GM12878 (cell line): ENCODE results near the gene ASTN1. TPM values are rescaled to one million over a fixed set of nuclear protein-coding genes. Genes with fewer than 3 reads are reported as not detected.

Source experiments
- ATAC-seq: fragments of 200-7000 bp; cut with Tn5 transposase; 3 replicates; pipeline ENCODE4 v1.9.1; 2020; ENCODE audit warnings: mild to moderate bottlenecking, moderate library complexity
- BruUV-seq: library from RNA; stranded (reverse); fragments of 400-500 nt; replicated peaks from 2 replicates; lab custom pipeline; 2021; lab: Mats Ljungman, UMichigan
- CTCF ChIA-PET: fragments of 300-600 bp; sonication (Branson Sonifier 250); formaldehyde crosslinking; extraction: SDS; loops from one replicate; lab custom pipeline; 2021; ENCODE audit warnings: inconsistent platforms; lab: Yijun Ruan, JAX
- POLR2A ChIA-PET: fragments of 350-600 bp; formaldehyde crosslinking; extraction: SDS; loops from one replicate; lab custom pipeline; 2021; ENCODE audit warnings: inconsistent platforms; lab: Charles Lee
- RAD21 ChIA-PET: fragments of 300-600 bp; sonication (Branson Sonifier 250); formaldehyde crosslinking; loops from one replicate; lab custom pipeline; 2023; ENCODE audit warnings: antibody characterized with exemption; ENCODE audit not compliant: unreplicated experiment; lab: Charles Lee
- SMC1A ChIA-PET: fragments of 300-600 bp; sonication (Branson Sonifier 250); formaldehyde crosslinking; loops from one replicate; lab custom pipeline; 2023; ENCODE audit not compliant: unreplicated experiment, uncharacterized antibody; lab: Charles Lee
- DNase-seq: peaks from one replicate; pipeline ENCODE4 v3.0.0-alpha.2; 2011; ENCODE audit warnings: low read depth, low spot score
- FAIRE-seq: peaks from 3 replicates; lab custom pipeline; 2011; peaks lifted over from hg19 to GRCh38; lab: Jason Lieb, UNC
- H2AFZ ChIP-seq: 2 replicates; pipeline ENCODE4 v1.6.0; 2011; ENCODE audit warnings: low read depth, low read length, control low read depth; ENCODE audit not compliant: control insufficient read depth
- H3K27ac ChIP-seq: 2 replicates; pipeline ENCODE4 v1.5.1; 2011; ENCODE audit warnings: control low read depth; ENCODE audit not compliant: control insufficient read depth, insufficient read depth
- H3K27me3 ChIP-seq, 2 experiments: replicated peaks in 1 of 2; 2 replicates each; pipeline versions ENCODE4 v1.6.0 to v1.6.1; 2011; ENCODE audit warnings: low read length in 1 of 2; ENCODE audit not compliant: control insufficient read depth in 2 of 2, insufficient read depth in 2 of 2
- H3K36me3 ChIP-seq, 2 experiments: 2 replicates each; pipeline ENCODE4 v1.5.1; 2011; ENCODE audit warnings: low read length in 1 of 2; ENCODE audit not compliant: control insufficient read depth in 2 of 2, insufficient read depth in 2 of 2
- H3K4me1 ChIP-seq: 2 replicates; pipeline ENCODE4 v1.6.1; 2011; ENCODE audit warnings: mild to moderate bottlenecking, low read length, moderate library complexity, mixed read lengths; ENCODE audit not compliant: control insufficient read depth, insufficient read depth
- H3K4me2 ChIP-seq: 2 replicates; pipeline ENCODE4 v1.6.0; 2011; ENCODE audit warnings: control low read depth; ENCODE audit not compliant: control insufficient read depth, insufficient read depth
- H3K4me3 ChIP-seq: fragments of 200-600 bp; sonication (generic); 2 replicates; pipeline ENCODE4 v1.5.1; 2016
- H3K79me2 ChIP-seq: 2 replicates; pipeline ENCODE4 v1.6.0; 2011; ENCODE audit warnings: low read length; ENCODE audit not compliant: control insufficient read depth, insufficient read depth
- H3K9ac ChIP-seq: 2 replicates; pipeline ENCODE4 v1.8.0; 2011; ENCODE audit warnings: low read length, control low read depth, mixed read lengths; ENCODE audit not compliant: control insufficient read depth, insufficient read depth
- H3K9me3 ChIP-seq: replicated peaks from 3 replicates; pipeline ENCODE4 v1.5.1; 2011; ENCODE audit warnings: mild to moderate bottlenecking, low read length; ENCODE audit not compliant: control insufficient read depth, insufficient read depth
- H4K20me1 ChIP-seq: 2 replicates; pipeline ENCODE4 v1.6.0; 2011; ENCODE audit not compliant: control insufficient read depth, insufficient read depth
- ATF7 ChIP-seq: fragments of 450-650 bp; IDR thresholded peaks from 2 replicates; pipeline ENCODE4 v1.6.1; 2016; ENCODE audit warnings: low read depth, mild to moderate bottlenecking
- BACH1 ChIP-seq: fragments of 450-650 bp; IDR thresholded peaks from 2 replicates; pipeline ENCODE4 v1.6.1; 2017; ENCODE audit warnings: mild to moderate bottlenecking, borderline replicate concordance
- E2F8 ChIP-seq: fragments of 450-650 bp; IDR thresholded peaks from 2 replicates; pipeline ENCODE4 v1.6.1; 2018; ENCODE audit warnings: mild to moderate bottlenecking, low read depth, moderate library complexity; ENCODE audit not compliant: partially characterized antibody
- MEF2B ChIP-seq: fragments of 450-650 bp; IDR thresholded peaks from 2 replicates; pipeline ENCODE4 v1.6.1; 2018; ENCODE audit warnings: mild to moderate bottlenecking, moderate library complexity; ENCODE audit not compliant: partially characterized antibody, poor library complexity, severe bottlenecking
- MYB ChIP-seq: fragments of 150-350 bp; IDR thresholded peaks from 2 replicates; pipeline ENCODE4 v1.6.1; 2014; ENCODE audit warnings: mild to moderate bottlenecking, low read depth, low read length, borderline replicate concordance
- PAX5 ChIP-seq: IDR thresholded peaks from 2 replicates; pipeline ENCODE4 v1.6.1; 2011; ENCODE audit warnings: low read depth, low read length, borderline replicate concordance
- RB1 ChIP-seq: fragments of 450-650 bp; formaldehyde crosslinking; IDR thresholded peaks from 2 replicates; pipeline ENCODE4 v1.6.1; 2017; ENCODE audit warnings: mild to moderate bottlenecking, borderline replicate concordance
- TARDBP ChIP-seq: IDR thresholded peaks from 2 replicates; pipeline ENCODE4 v1.6.1; 2016; ENCODE audit warnings: borderline replicate concordance
- USF1 ChIP-seq: IDR thresholded peaks from 2 replicates; pipeline ENCODE4 v1.6.1; 2011; ENCODE audit warnings: borderline replicate concordance, low read depth, mild to moderate bottlenecking, moderate library complexity, mixed read lengths, low read length; ENCODE audit not compliant: insufficient read depth; ENCODE audit errors: extremely low read length
- ZNF622 ChIP-seq: fragments of 450-650 bp; IDR thresholded peaks from 2 replicates; pipeline ENCODE4 v1.6.1; 2017; ENCODE audit warnings: mild to moderate bottlenecking, inconsistent platforms
- ZZZ3 ChIP-seq: IDR thresholded peaks from 2 replicates; pipeline ENCODE4 v1.6.1; 2011; ENCODE audit warnings: low read depth; ENCODE audit not compliant: control insufficient read depth, insufficient read length
- WGBS: methylation state at CpG from one replicate; pipeline ENCODE4 v1.1.6; 2016; ENCODE audit warnings: low lambda C conversion rate; ENCODE audit not compliant: insufficient replicate concordance, insufficient coverage; ENCODE audit errors: missing lambda C conversion rate; 5-methylcytosine and 5-hydroxymethylcytosine counted together
- in situ Hi-C: fragments of 300-500 bp; cut with MboI; formaldehyde crosslinking; loops from 9 replicates; pipeline ENCODE4 v1.14.3; 2018; ENCODE audit warnings: mixed read lengths
- intact Hi-C: fragments of 100-400 bp; cut with micrococcal nuclease; formaldehyde crosslinking; loops from one replicate; pipeline ENCODE4 v1.14.2; 2022; ENCODE audit not compliant: unreplicated experiment
- polyA plus RNA-seq, 11 experiments: library from polyadenylated mRNA; depleted of rRNA in 4 of 11; unstranded in 6 of 11; stranded (reverse) in 5 of 11; fragments of >200 nt; fragmentation: Nextera tagmentation in 4 of 11; fragmentation: Illumina TruSeq in 1 of 11; extraction: Ambion mirVana in 4 of 11; extraction: Trizol in 1 of 11; gene quantifications; 1 replicate in 1 of 11; 2 replicates in 10 of 11; pipeline versions ENCODE4 v1.2.1 to v1.2.3, GENCODE V29; 2011 to 2016; ENCODE audit warnings: inconsistent platforms in 2 of 11, missing spikeins in 2 of 11, low read depth in 1 of 11
- total RNA-seq, 4 experiments: library from RNA; depleted of rRNA in 3 of 4; stranded (reverse); fragments of >200 nt in 3 of 4; fragmentation: Illumina TruSeq in 1 of 4; extraction: Trizol in 1 of 4; gene quantifications; 2 replicates each; pipeline versions ENCODE4 v1.2.1 to v1.2.3, GENCODE V29; 2013 to 2021
- TF ChIP-seq, protein P1 (sequence below): IDR thresholded peaks from 2 replicates; pipeline ENCODE4 v1.6.1; 2011; ENCODE audit warnings: mild to moderate bottlenecking, low read depth, low read length, moderate library complexity; ENCODE audit not compliant: insufficient replicate concordance

The ASTN1 gene
- total and polyA plus RNA-seq, 10 of the 15 experiments (the other 5 are each of a cell fraction or from before 2014, with no cell fraction given) = 0.04 TPM; not detected in 9

DNA sequence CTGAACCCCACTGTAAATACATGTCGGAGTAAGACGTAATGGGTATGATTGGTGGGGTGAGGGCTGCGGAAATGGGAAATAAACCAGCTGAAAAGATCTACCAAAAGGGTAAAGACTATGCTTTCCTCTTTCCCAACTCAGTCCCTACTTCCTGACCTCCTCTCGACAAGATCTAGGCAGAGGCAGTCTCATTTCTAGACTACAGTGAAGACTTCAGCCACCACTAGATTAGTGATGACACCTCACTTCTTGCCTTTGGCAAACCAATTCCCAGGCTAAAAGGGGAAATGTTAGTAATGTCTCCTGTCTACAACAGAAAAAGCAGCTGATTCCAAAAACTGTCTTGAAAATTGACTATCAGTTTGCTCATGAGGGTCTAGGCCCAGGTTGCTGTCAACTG is 219.9 kb downstream of the ASTN1 start:
- no peak overlapping the region for H3K9ac ChIP-seq
- no peak for ATAC-seq
- no peak for DNase-seq
- no peaks in the 10 kb centered on the region for H3K4me1 ChIP-seq
- no peak for FAIRE-seq
- ChIA-PET SMC1A (no interaction called here), POLR2A (interaction anchor here (0.6 kb wide), 1 partner anchor 19 kb away, joined by 8 read pairs; no protein-coding TSS in a partner anchor), CTCF (interaction anchor here (0.9 kb wide), 1 partner anchor 1001 kb away, joined by 3 read pairs; no protein-coding TSS in a partner anchor), RAD21 (no interaction called here)
- H3K9me3 ChIP-seq = no peaks in the 10 kb centered on the region; the same call in 2 of the 3 replicates
- H3K4me3 ChIP-seq = no peak overlapping the region
- no peak for TF ChIP-seq BACH1
- no peak for TF ChIP-seq ZZZ3
- no peak for TF ChIP-seq USF1
- no peak for TF ChIP-seq PAX5
- TF ChIP-seq E2F8 = no peak
- TF ChIP-seq MEF2B = no peak
- no peak for TF ChIP-seq ATF7
- no peak for TF ChIP-seq ZNF622
- TF ChIP-seq, protein P1, sequence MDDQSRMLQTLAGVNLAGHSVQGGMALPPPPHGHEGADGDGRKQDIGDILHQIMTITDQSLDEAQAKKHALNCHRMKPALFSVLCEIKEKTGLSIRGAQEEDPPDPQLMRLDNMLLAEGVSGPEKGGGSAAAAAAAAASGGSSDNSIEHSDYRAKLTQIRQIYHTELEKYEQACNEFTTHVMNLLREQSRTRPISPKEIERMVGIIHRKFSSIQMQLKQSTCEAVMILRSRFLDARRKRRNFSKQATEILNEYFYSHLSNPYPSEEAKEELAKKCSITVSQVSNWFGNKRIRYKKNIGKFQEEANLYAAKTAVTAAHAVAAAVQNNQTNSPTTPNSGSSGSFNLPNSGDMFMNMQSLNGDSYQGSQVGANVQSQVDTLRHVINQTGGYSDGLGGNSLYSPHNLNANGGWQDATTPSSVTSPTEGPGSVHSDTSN = no peak
- no peak for TF ChIP-seq TARDBP
- no peak for TF ChIP-seq RB1
- no peak for TF ChIP-seq MYB
- no peak overlapping the region for H2AFZ ChIP-seq
- in situ Hi-C loops (no loop called here), intact Hi-C loops (loop anchor here (5.0 kb wide), 2 partner anchors 238 to 1003 kb away; no protein-coding TSS in a partner anchor)
- H3K27ac ChIP-seq = no peak overlapping the region
- H3K27me3 ChIP-seq = no peaks in the 10 kb centered on the region
- WGBS = 24% methylated on average over 4 of the region's 4 CpGs
- no peaks in the 10 kb centered on the region for H4K20me1 ChIP-seq
- BruUV-seq = no TSS peak
- no peak overlapping the region for H3K4me2 ChIP-seq
- H3K79me2 ChIP-seq = no peaks in the 10 kb centered on the region
- H3K36me3 ChIP-seq = no peaks in the 10 kb centered on the region
